Measurements from ENCODE around the gene AOPEP.

The AOPEP gene

GRCh38 chr9:94823710-94824109 lies 97.2 kb downstream of the AOPEP start:
- no peak for TF ChIP-seq CTCF (IDR thresholded peaks at IDR 0.05)
- intact Hi-C loops (cut with DNase I; ENCODE audit: low total_unique reads), result no loop called here
- Histone ChIP-seq H3K4me3 (no peak overlapping the region), H3K9me3 (no peaks in the 10 kb centered on the region), H3K36me3 (no peaks in the 10 kb centered on the region), H3K27me3 (no peaks in the 10 kb centered on the region), H3K4me1 (peaks cover 0 to 74% (median 36%) of the 10 kb centered on the region in 4 donors), H3K27ac (peak overlapping the region; percentile 72 to 76)
- DNase-seq, result no peak

GRCh38 chr9:94824411-94824810 lies 97.9 kb downstream of the AOPEP start:
- TF ChIP-seq CTCF (IDR thresholded peaks at IDR 0.05), result no peak

GRCh38 chr9:94824913-94825610 lies 98.6 kb downstream of the AOPEP start:
- Histone ChIP-seq H3K27me3 (no peaks in the 10 kb centered on the region), H3K4me1 (peaks cover 0 to 72% (median 37%) of the 10 kb centered on the region in 4 donors), H3K4me3 (peak overlapping the region in 1 of 2 donors; percentile 2), H3K9me3 (no peaks in the 10 kb centered on the region), H3K27ac (peak overlapping the region; percentile 72 to 76), H3K36me3 (no peaks in the 10 kb centered on the region)
- TF ChIP-seq CTCF (IDR thresholded peaks at IDR 0.05), result no peak
- intact Hi-C loops (cut with DNase I; ENCODE audit: low total_unique reads), result no loop called here
- no peak for DNase-seq

More at GRCh38 chr9:94824411-94824810, 97.9 kb downstream of the AOPEP start:
- Histone ChIP-seq H3K9me3 (no peaks in the 10 kb centered on the region), H3K27me3 (no peaks in the 10 kb centered on the region), H3K27ac (peak overlapping the region; percentile 72 to 76), H3K4me1 (peaks cover 0 to 72% (median 35%) of the 10 kb centered on the region in 4 donors), H3K4me3 (no peak overlapping the region), H3K36me3 (no peaks in the 10 kb centered on the region)
- DNase-seq, result no peak
- intact Hi-C loops (cut with DNase I; ENCODE audit: low total_unique reads), result no loop called here

- Histone ChIP-seq H3K4me3 (no peak overlapping the region), H3K27me3 (no peaks in the 10 kb centered on the region), H3K27ac (peak overlapping the region; percentile 72 to 76), H3K4me1 (peaks cover 0 to 72% (median 37%) of the 10 kb centered on the region in 4 donors), H3K36me3 (no peaks in the 10 kb centered on the region), H3K9me3 (no peaks in the 10 kb centered on the region)
- TF ChIP-seq CTCF (IDR thresholded peaks at IDR 0.05), result no peak
- no peak for DNase-seq
- intact Hi-C loops (cut with DNase I; ENCODE audit: low total_unique reads), result no loop called here
Measured at GRCh38 chr9:94825611-94825958, 99.1 kb downstream of the AOPEP start.

GRCh38 chr9:94826044-94826443 lies 99.5 kb downstream of the AOPEP start:
- peaks cover 0 to 72% (median 37%) of the 10 kb centered on the region in 4 donors for H3K4me1 ChIP-seq
- H3K27me3 ChIP-seq, result no peaks in the 10 kb centered on the region
- peak overlapping the region; percentile 72 to 76 for H3K27ac ChIP-seq
- peak in 1 of 2 donors; percentile 78 for DNase-seq
- TF ChIP-seq CTCF (IDR thresholded peaks at IDR 0.05), result no peak
- intact Hi-C loops (cut with DNase I; ENCODE audit: low total_unique reads), result no loop called here
- no peaks in the 10 kb centered on the region for H3K36me3 ChIP-seq
- H3K9me3 ChIP-seq, result no peaks in the 10 kb centered on the region
- H3K4me3 ChIP-seq, result no peak overlapping the region

All from tibial artery (tissue), 4 donors.